ENCODE results near the gene CELF4. TPM values are rescaled to one million over a fixed set of nuclear protein-coding genes. Genes with fewer than 3 reads are reported as not detected.

CELF4 gene
- total RNA-seq, 1 experiment from 2014 or later: not detected

GRCh38 chr18:37317486-37317885, 248.1 kb downstream of the CELF4 start:
- no peak for DNase-seq (ENCODE audit: low read depth, low spot score)

GRCh38 chr18:37316468-37316867, 249.1 kb downstream of the CELF4 start:
- in situ Hi-C loops (cut with HindIII; ENCODE audit: low pct_unique_long_range_greater_than_20kb, low sequenced_read_pairs): no loop called here
- DNase-seq (ENCODE audit: low read depth, low spot score): no peak

More at GRCh38 chr18:37317486-37317885, 248.1 kb downstream of the CELF4 start:
- in situ Hi-C loops (cut with HindIII; ENCODE audit: low pct_unique_long_range_greater_than_20kb, low sequenced_read_pairs): no loop called here

- no peak for DNase-seq (ENCODE audit: low read depth, low spot score)
- in situ Hi-C loops (cut with HindIII; ENCODE audit: low pct_unique_long_range_greater_than_20kb, low sequenced_read_pairs): no loop called here
Measured at GRCh38 chr18:37315935-37316334, 249.7 kb downstream of the CELF4 start.

GRCh38 chr18:37314534-37314933, 251.1 kb downstream of the CELF4 start:
- in situ Hi-C loops (cut with HindIII; ENCODE audit: low pct_unique_long_range_greater_than_20kb, low sequenced_read_pairs): no loop called here
- no peak for DNase-seq (ENCODE audit: low read depth, low spot score)

GRCh38 chr18:37313624-37314023, 252.0 kb downstream of the CELF4 start:
- in situ Hi-C loops (cut with HindIII; ENCODE audit: low pct_unique_long_range_greater_than_20kb, low sequenced_read_pairs): no loop called here
- no peak for DNase-seq (ENCODE audit: low read depth, low spot score)

GRCh38 chr18:37309861-37310260, 255.7 kb downstream of the CELF4 start:
- in situ Hi-C loops (cut with HindIII; ENCODE audit: low pct_unique_long_range_greater_than_20kb, low sequenced_read_pairs): no loop called here
- DNase-seq (ENCODE audit: low read depth, low spot score): no peak

GRCh38 chr18:37309059-37309458, 256.5 kb downstream of the CELF4 start:
- in situ Hi-C loops (cut with HindIII; ENCODE audit: low pct_unique_long_range_greater_than_20kb, low sequenced_read_pairs): no loop called here

GRCh38 chr18:37307181-37307580, 258.4 kb downstream of the CELF4 start:
- in situ Hi-C loops (cut with HindIII; ENCODE audit: low pct_unique_long_range_greater_than_20kb, low sequenced_read_pairs): no loop called here
- no peak for DNase-seq (ENCODE audit: low read depth, low spot score)

More at GRCh38 chr18:37309059-37309458, 256.5 kb downstream of the CELF4 start:
- no peak for DNase-seq (ENCODE audit: low read depth, low spot score)

- DNase-seq (ENCODE audit: low read depth, low spot score): no peak
- in situ Hi-C loops (cut with HindIII; ENCODE audit: low pct_unique_long_range_greater_than_20kb, low sequenced_read_pairs): no loop called here
Measured at GRCh38 chr18:37306432-37306831, 259.2 kb downstream of the CELF4 start.

- in situ Hi-C loops (cut with HindIII; ENCODE audit: low pct_unique_long_range_greater_than_20kb, low sequenced_read_pairs): no loop called here
- DNase-seq (ENCODE audit: low read depth, low spot score): no peak
Measured at GRCh38 chr18:37305066-37305465, 260.5 kb downstream of the CELF4 start.

- in situ Hi-C loops (cut with HindIII; ENCODE audit: low pct_unique_long_range_greater_than_20kb, low sequenced_read_pairs): no loop called here
- DNase-seq (ENCODE audit: low read depth, low spot score): no peak
Measured at GRCh38 chr18:37304012-37304680, 261.5 kb downstream of the CELF4 start.

GRCh38 chr18:37303009-37303408, 262.6 kb downstream of the CELF4 start:
- DNase-seq (ENCODE audit: low read depth, low spot score): no peak
- in situ Hi-C loops (cut with HindIII; ENCODE audit: low pct_unique_long_range_greater_than_20kb, low sequenced_read_pairs): no loop called here

- in situ Hi-C loops (cut with HindIII; ENCODE audit: low pct_unique_long_range_greater_than_20kb, low sequenced_read_pairs): no loop called here
- no peak for DNase-seq (ENCODE audit: low read depth, low spot score)
Measured at GRCh38 chr18:37302519-37302918, 263.1 kb downstream of the CELF4 start.

GRCh38 chr18:37299471-37300304, 265.9 kb downstream of the CELF4 start:
- in situ Hi-C loops (cut with HindIII; ENCODE audit: low pct_unique_long_range_greater_than_20kb, low sequenced_read_pairs): no loop called here
- peak; percentile 57 for DNase-seq (ENCODE audit: low read depth, low spot score)

GRCh38 chr18:37298816-37299215, 266.8 kb downstream of the CELF4 start:
- DNase-seq (ENCODE audit: low read depth, low spot score): no peak
- in situ Hi-C loops (cut with HindIII; ENCODE audit: low pct_unique_long_range_greater_than_20kb, low sequenced_read_pairs): no loop called here

- DNase-seq (ENCODE audit: low read depth, low spot score): no peak
- in situ Hi-C loops (cut with HindIII; ENCODE audit: low pct_unique_long_range_greater_than_20kb, low sequenced_read_pairs): no loop called here
Measured at GRCh38 chr18:37297106-37297505, 268.5 kb downstream of the CELF4 start.

- in situ Hi-C loops (cut with HindIII; ENCODE audit: low pct_unique_long_range_greater_than_20kb, low sequenced_read_pairs): no loop called here
- DNase-seq (ENCODE audit: low read depth, low spot score): peak; percentile 58
Measured at GRCh38 chr18:37294951-37295350, 270.6 kb downstream of the CELF4 start.

GRCh38 chr18:37293359-37293758, 272.2 kb downstream of the CELF4 start:
- DNase-seq (ENCODE audit: low read depth, low spot score): no peak
- in situ Hi-C loops (cut with HindIII; ENCODE audit: low pct_unique_long_range_greater_than_20kb, low sequenced_read_pairs): no loop called here

GRCh38 chr18:37289423-37289822, 276.2 kb downstream of the CELF4 start:
- in situ Hi-C loops (cut with HindIII; ENCODE audit: low pct_unique_long_range_greater_than_20kb, low sequenced_read_pairs): no loop called here

More at GRCh38 chr18:37289423-37289822, 276.2 kb downstream of the CELF4 start:
- no peak for DNase-seq (ENCODE audit: low read depth, low spot score)
